Measurements from ENCODE around the gene COA7.

Gene COA7

DNA sequence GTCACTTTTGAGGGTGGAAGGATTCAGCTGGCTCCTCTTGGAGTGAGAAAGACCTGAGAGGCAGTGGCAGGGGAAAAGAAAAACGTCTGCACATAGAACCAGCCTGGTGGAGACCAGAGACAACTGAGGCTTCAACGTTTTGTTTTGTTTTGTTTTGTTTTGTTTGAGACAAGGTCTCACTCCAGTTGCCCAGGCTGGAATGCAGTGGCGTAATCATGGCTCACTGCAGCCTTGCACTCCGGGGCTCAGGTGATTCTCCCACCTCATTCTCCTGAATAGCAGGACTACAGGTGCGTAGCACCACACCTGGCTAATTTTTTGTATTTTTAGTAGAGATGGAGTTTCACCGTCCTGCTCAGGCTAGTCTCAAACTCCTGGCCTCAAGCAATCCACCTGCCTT is 52.9 kb downstream of the COA7 start:
- H3K36me3 ChIP-seq, result no peaks in the 10 kb centered on the region
- H3K27me3 ChIP-seq, result no peaks in the 10 kb centered on the region
- no peak overlapping the region for H3K4me3 ChIP-seq
- no peak overlapping the region for H3K27ac ChIP-seq
- TF ChIP-seq, protein P1, sequence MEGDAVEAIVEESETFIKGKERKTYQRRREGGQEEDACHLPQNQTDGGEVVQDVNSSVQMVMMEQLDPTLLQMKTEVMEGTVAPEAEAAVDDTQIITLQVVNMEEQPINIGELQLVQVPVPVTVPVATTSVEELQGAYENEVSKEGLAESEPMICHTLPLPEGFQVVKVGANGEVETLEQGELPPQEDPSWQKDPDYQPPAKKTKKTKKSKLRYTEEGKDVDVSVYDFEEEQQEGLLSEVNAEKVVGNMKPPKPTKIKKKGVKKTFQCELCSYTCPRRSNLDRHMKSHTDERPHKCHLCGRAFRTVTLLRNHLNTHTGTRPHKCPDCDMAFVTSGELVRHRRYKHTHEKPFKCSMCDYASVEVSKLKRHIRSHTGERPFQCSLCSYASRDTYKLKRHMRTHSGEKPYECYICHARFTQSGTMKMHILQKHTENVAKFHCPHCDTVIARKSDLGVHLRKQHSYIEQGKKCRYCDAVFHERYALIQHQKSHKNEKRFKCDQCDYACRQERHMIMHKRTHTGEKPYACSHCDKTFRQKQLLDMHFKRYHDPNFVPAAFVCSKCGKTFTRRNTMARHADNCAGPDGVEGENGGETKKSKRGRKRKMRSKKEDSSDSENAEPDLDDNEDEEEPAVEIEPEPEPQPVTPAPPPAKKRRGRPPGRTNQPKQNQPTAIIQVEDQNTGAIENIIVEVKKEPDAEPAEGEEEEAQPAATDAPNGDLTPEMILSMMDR (IDR thresholded peaks at IDR 0.05), result no peak
- H3K9me3 ChIP-seq, result no peaks in the 10 kb centered on the region
- H3K4me1 ChIP-seq, result no peaks in the 10 kb centered on the region
- no peak for DNase-seq
- intact Hi-C loops (cut with DNase I; ENCODE audit: low total_unique reads), result no loop called here

DNA sequence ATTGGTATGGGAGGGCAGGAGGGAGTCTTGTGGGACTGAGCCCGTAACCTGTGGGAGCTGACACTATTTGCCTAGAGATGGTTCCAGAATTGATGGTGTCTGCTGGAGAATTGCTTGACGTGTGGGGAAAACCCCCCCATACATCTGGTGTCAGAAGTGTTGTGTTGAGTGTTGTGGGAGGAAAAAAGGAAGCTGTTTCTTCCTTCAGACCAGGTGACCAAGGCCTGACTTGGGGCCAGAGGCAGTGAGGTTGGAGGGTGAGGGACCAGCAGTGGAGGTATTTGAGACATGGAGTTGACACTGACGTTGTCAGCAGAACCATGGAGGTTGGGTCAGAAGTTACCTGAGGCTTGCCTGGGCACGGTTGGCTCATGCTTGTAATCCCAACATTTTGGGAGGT is 56.8 kb downstream of the COA7 start:
- TF ChIP-seq, protein P1 (IDR thresholded peaks at IDR 0.05), result no peak
- no peaks in the 10 kb centered on the region for H3K9me3 ChIP-seq
- DNase-seq, result no peak
- no peaks in the 10 kb centered on the region for H3K36me3 ChIP-seq
- H3K4me3 ChIP-seq, result no peak overlapping the region
- no peaks in the 10 kb centered on the region for H3K27me3 ChIP-seq
- H3K27ac ChIP-seq, result no peak overlapping the region
- intact Hi-C loops (cut with DNase I; ENCODE audit: low total_unique reads), result no loop called here
- H3K4me1 ChIP-seq, result no peaks in the 10 kb centered on the region

DNA sequence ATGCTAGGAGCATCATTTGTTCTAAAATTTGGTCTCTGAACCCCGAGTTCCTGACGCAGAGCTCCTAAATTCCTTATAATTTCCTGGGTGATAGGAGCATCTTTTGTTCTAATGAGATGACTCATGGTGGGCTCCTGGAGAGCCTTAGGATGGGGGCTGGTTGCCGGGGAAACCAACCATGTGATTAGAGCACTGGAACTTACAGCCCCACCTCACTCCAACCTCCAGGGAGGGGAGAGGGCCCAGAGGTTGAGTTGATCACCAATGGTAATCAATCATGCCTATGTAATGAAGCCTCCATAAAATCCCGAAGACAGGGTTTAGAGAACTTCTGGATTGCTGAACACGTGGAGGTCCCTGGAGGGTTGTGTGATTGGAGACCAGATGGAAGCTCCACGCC is 57.5 kb downstream of the COA7 start:
- Histone ChIP-seq H3K36me3 (no peaks in the 10 kb centered on the region), H3K9me3 (no peaks in the 10 kb centered on the region), H3K27me3 (no peaks in the 10 kb centered on the region), H3K27ac (no peak overlapping the region), H3K4me1 (no peaks in the 10 kb centered on the region), H3K4me3 (no peak overlapping the region)
- TF ChIP-seq, protein P1 (IDR thresholded peaks at IDR 0.05), result no peak
- no peak for DNase-seq
- intact Hi-C loops (cut with DNase I; ENCODE audit: low total_unique reads), result no loop called here

DNA sequence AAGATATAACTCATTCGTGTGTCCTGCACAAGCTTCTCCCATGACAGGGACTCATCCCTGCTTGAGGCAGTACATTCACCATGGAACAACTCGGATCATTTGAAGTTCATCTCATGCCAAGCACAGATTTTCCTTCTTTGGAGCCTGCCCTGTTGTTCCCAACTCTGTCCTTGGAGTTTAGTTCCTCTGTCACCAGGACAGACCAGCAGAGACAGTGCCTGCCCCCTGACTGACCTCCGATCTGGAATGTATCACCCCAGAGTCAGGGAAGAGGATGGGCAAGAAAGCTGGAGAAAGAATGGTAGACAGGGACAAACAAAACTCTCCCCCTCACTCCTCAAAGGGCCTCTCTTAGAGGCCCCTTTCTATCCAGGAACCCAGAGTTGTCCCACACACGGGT is 60.2 kb downstream of the COA7 start:
- intact Hi-C loops (cut with DNase I; ENCODE audit: low total_unique reads), result no loop called here
- TF ChIP-seq, protein P1 (IDR thresholded peaks at IDR 0.05), result no peak
- H3K9me3 ChIP-seq, result no peaks in the 10 kb centered on the region
- H3K36me3 ChIP-seq, result no peaks in the 10 kb centered on the region
- H3K27me3 ChIP-seq, result peaks cover 0 to 19% of the 10 kb centered on the region in 2 donors
- H3K4me3 ChIP-seq, result no peak overlapping the region
- no peak for DNase-seq
- H3K27ac ChIP-seq, result no peak overlapping the region
- peaks cover 0 to 7% (median 5%) of the 10 kb centered on the region in 4 donors for H3K4me1 ChIP-seq

DNA sequence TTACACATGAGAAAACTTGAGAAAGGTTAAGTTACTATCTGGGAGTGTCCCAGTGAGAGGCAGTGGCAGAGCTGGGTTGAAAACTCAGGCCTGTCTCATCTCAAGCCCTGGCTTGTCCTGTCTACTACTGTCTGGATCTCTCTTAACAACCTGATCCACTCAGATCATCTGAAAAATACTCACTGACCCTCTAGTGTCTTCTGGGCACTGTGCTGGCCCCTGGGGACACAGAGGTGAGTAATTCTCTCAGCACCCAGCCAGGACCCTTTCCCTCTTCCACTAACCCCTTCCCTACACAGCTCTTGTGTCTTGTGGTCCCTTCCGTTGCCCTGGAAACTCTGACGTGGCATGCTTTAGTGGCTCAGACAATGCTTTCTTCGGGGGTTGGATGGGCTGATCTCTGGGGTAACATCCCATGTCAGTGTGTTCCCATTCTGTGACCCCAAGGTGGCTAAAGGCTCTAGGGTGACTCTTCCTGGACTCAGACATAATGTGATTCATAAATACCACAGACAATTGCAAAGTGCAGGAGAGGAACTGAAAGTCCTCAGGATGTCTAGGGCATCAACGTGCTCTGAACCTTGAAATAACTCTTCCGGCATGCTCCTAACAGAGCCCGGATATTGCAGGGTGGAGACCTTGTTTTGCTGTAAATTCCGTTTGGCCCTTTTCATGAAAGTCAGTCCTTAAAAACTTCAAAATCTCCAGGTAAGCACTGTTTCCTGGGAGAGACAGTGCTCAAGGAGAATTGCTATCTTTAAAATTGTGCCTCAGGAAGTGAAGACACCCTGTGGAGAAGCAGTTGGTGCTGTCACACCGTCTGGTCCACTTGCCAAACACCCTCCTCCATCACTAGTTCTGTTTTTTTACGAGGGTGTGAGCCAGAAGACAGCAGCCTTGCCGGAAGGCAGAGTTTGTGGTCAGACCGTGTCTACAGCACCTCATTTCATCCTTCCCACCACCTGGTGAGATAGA is 61.1 kb downstream of the COA7 start:
- Histone ChIP-seq H3K27ac (no peak overlapping the region), H3K4me1 (peaks cover 0 to 12% (median 6%) of the 10 kb centered on the region in 4 donors), H3K4me3 (no peak overlapping the region), H3K27me3 (peaks cover 0 to 28% of the 10 kb centered on the region in 2 donors), H3K9me3 (no peaks in the 10 kb centered on the region), H3K36me3 (no peaks in the 10 kb centered on the region)
- intact Hi-C loops (cut with DNase I; ENCODE audit: low total_unique reads), result no loop called here
- no peak for DNase-seq
- TF ChIP-seq, protein P1 (IDR thresholded peaks at IDR 0.05), result no peak
